Vagina (tissue), 2 donors: ENCODE measurements around the gene SVEP1. TPM values are rescaled to one million over a fixed set of nuclear protein-coding genes. Genes with fewer than 3 reads are reported as not detected.

Experiments used
- DNase-seq, 2 donors: peaks; one replicate each; pipeline ENCODE4 v3.0.0-alpha.2; 2017; ENCODE audit errors: extremely low spot score in 2 of 2
- H3K27ac ChIP-seq: fragments of 200-600 bp; sonication (generic); one replicate; pipeline ENCODE4 v1.5.1; 2019
- H3K27me3 ChIP-seq: fragments of 200-600 bp; sonication (generic); one replicate; pipeline ENCODE4 v1.5.1; 2019
- H3K36me3 ChIP-seq, 2 donors: fragments of 200-600 bp; sonication (generic); one replicate each; pipeline ENCODE4 v1.5.1; 2017 to 2019
- H3K4me1 ChIP-seq: fragments of 200-600 bp; sonication (generic); one replicate; pipeline ENCODE4 v1.5.1; 2019
- H3K4me3 ChIP-seq, 2 donors: fragments of 200-600 bp; sonication (generic); 1 replicate in 1 of 2; 2 replicates in 1 of 2; pipeline ENCODE4 v1.5.1; 2016 to 2019
- H3K9me3 ChIP-seq: fragments of 200-600 bp; sonication (generic); one replicate; pipeline ENCODE4 v1.5.1; 2019
- POLR2A ChIP-seq, 2 donors: fragments of 450-650 bp; IDR thresholded peaks; one replicate each; pipeline ENCODE4 v1.6.1; 2017; ENCODE audit warnings: antibody characterized with exemption in 2 of 2, mild to moderate bottlenecking in 2 of 2, moderate library complexity in 2 of 2
- POLR2AphosphoS5 ChIP-seq, 2 donors: sonication (generic); formaldehyde crosslinking; IDR thresholded peaks; one replicate each; pipeline ENCODE4 v1.9.0; 2017; ENCODE audit warnings: antibody characterized with exemption in 2 of 2, mild to moderate bottlenecking in 2 of 2, low read depth in 1 of 2; ENCODE audit not compliant: insufficient read depth in 1 of 2
- intact Hi-C: fragments of 100-400 bp; cut with DNase I; formaldehyde crosslinking; loops from one replicate; pipeline ENCODE4 v1.15.1; 2023
- total RNA-seq: library from RNA; depleted of rRNA; stranded (reverse); fragments of >200 nt; gene quantifications from one replicate; pipeline ENCODE4 v1.2.3, GENCODE V29; 2016
- TF ChIP-seq, protein P1 (sequence below), 3 experiments: fragments of 450-650 bp in 2 of 3; fragments of 200-600 bp in 1 of 3; sonication (generic) in 1 of 3; IDR thresholded peaks; one replicate each; pipeline ENCODE4 v1.5.1; 2017 to 2019; ENCODE audit warnings: antibody characterized with exemption in 3 of 3, mild to moderate bottlenecking in 2 of 3, moderate library complexity in 2 of 3

The SVEP1 gene
- total RNA-seq, 1 donor from 2014 or later, result 84.5 TPM

DNA sequence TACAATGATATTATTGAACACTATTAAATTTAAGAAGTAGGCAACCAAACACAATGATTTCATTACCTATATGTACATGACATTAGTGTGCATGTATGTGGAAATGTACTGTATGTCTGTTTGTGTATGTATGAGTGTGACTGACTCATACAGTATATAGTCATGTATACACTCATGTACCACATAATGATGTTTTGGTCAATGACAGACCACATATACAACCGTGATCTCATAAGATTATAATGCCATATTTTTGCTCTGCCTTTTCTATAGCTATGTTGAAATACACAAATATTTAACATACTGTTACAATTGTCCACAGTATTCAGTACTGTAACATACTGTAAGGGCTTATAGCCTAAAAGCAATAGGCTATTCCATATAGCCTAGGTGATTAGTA, 19.7 kb downstream of the SVEP1 start:
- Histone ChIP-seq H3K27ac (no peak overlapping the region), H3K4me3 (no peak overlapping the region), H3K27me3 (no peaks in the 10 kb centered on the region), H3K4me1 (peaks cover 5% of the 10 kb centered on the region), H3K36me3 (no peaks in the 10 kb centered on the region), H3K9me3 (no peaks in the 10 kb centered on the region)
- DNase-seq, result no peak
- intact Hi-C loops, result no loop called here
- no peak for TF ChIP-seq POLR2A (IDR thresholded peaks at IDR 0.05)
- no peak for TF ChIP-seq POLR2AphosphoS5 (IDR thresholded peaks at IDR 0.05; ENCODE audit: insufficient read depth in 1 of 2, low read depth in 1 of 2)
- TF ChIP-seq, protein P1, sequence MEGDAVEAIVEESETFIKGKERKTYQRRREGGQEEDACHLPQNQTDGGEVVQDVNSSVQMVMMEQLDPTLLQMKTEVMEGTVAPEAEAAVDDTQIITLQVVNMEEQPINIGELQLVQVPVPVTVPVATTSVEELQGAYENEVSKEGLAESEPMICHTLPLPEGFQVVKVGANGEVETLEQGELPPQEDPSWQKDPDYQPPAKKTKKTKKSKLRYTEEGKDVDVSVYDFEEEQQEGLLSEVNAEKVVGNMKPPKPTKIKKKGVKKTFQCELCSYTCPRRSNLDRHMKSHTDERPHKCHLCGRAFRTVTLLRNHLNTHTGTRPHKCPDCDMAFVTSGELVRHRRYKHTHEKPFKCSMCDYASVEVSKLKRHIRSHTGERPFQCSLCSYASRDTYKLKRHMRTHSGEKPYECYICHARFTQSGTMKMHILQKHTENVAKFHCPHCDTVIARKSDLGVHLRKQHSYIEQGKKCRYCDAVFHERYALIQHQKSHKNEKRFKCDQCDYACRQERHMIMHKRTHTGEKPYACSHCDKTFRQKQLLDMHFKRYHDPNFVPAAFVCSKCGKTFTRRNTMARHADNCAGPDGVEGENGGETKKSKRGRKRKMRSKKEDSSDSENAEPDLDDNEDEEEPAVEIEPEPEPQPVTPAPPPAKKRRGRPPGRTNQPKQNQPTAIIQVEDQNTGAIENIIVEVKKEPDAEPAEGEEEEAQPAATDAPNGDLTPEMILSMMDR (IDR thresholded peaks at IDR 0.05), result no peak

DNA sequence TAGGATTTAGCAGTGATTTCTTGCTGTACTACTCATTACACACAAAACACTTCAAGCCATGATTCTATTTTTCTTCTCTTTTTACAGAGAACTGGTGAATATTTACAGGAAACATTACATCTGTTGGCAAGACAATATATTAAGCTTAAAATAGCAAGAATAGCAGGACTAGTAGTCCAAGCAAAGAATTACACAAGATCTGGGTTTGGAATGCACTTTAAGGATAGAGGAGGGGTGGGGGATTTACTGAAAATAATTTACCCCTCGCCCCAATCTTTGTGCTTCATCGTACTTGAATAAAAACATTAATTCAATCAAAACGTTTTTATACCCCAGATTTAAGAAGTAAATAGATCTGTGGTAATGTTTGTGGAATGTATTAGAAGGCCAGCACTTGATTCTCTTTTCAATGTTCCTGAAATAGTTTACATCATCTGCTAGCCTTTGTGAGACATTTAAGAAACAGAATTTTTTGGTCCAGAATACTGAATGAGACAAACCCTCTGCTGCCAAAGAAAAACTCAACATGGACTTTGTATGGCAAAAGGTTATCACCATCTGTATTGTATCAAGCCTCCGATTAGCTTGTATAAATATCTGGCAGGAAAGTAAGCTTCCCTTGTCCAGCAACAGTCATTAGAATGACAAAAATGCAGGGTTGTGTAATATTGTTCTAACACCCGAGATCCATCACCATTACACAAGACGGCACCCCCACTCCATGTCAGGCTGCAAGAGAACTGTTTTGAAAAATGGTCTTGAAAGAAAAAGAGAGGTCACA, 23.8 kb downstream of the SVEP1 start:
- Histone ChIP-seq H3K4me1 (peaks cover 16% of the 10 kb centered on the region), H3K9me3 (no peaks in the 10 kb centered on the region), H3K4me3 (no peak overlapping the region), H3K36me3 (no peaks in the 10 kb centered on the region), H3K27me3 (no peaks in the 10 kb centered on the region), H3K27ac (peak overlapping the region; percentile 4)
- DNase-seq, result no peak
- intact Hi-C loops, result no loop called here
- TF ChIP-seq POLR2AphosphoS5 (IDR thresholded peaks at IDR 0.05; ENCODE audit: insufficient read depth in 1 of 2, low read depth in 1 of 2) (peak; percentile 6 to 18), POLR2A (IDR thresholded peaks at IDR 0.05) (no peak)
- TF ChIP-seq, protein P1 (IDR thresholded peaks at IDR 0.05), result no peak

DNA sequence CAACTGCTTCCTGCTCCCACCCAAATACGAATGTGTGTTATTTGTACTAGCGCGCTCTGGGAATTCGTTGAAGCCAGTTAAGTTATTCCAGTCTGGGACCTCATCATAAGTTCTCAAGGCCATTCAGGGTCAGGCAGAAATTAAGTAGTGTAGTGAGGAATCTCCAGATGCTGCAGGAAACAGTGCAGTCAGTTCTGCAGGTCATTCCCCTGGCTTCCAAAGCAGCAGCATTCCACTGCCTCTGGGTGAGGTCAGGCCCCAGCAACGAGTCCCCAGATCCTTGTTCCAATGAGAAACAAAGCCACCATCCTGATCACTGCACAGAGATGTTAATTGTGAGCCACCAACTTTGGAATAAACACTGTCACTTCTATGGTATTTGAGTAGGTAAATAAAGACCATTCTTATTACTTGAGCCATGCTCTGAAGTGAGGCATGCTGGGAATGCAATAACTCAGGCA, 33.1 kb downstream of the SVEP1 start:
- intact Hi-C loops, result no loop called here
- no peaks in the 10 kb centered on the region for H3K36me3 ChIP-seq
- H3K9me3 ChIP-seq, result no peaks in the 10 kb centered on the region
- no peaks in the 10 kb centered on the region for H3K27me3 ChIP-seq
- no peak for DNase-seq
- H3K4me1 ChIP-seq, result peaks cover 9% of the 10 kb centered on the region
- TF ChIP-seq, protein P1 (IDR thresholded peaks at IDR 0.05), result no peak
- no peak for TF ChIP-seq POLR2A (IDR thresholded peaks at IDR 0.05)
- no peak for TF ChIP-seq POLR2AphosphoS5 (IDR thresholded peaks at IDR 0.05; ENCODE audit: insufficient read depth in 1 of 2, low read depth in 1 of 2)
- no peak overlapping the region for H3K4me3 ChIP-seq
- H3K27ac ChIP-seq, result no peak overlapping the region

DNA sequence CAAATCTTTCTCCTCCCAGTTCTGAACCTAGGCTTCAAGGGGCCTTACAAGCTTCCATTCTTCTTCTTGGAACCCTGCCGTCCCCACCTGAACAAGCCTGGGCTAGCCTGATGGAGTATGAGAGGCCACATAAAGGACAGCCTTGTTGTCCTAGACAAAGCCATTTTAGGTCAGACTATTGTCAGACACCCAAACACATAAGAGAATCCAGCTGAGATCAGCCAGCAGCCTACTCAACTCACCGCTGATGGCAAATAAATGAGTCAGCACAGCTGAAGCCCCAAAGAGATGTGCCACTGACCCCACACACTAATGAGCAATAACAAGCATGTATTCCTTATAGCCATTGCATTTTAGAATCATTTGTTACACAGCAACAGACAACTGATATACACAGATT, 33.8 kb downstream of the SVEP1 start:
- TF ChIP-seq POLR2A (IDR thresholded peaks at IDR 0.05) (no peak), POLR2AphosphoS5 (IDR thresholded peaks at IDR 0.05; ENCODE audit: insufficient read depth in 1 of 2, low read depth in 1 of 2) (no peak)
- TF ChIP-seq, protein P1 (IDR thresholded peaks at IDR 0.05), result no peak
- no peak overlapping the region for H3K27ac ChIP-seq
- no peaks in the 10 kb centered on the region for H3K27me3 ChIP-seq
- intact Hi-C loops, result no loop called here
- no peak overlapping the region for H3K4me3 ChIP-seq
- no peaks in the 10 kb centered on the region for H3K9me3 ChIP-seq
- H3K36me3 ChIP-seq, result no peaks in the 10 kb centered on the region
- DNase-seq, result no peak
- H3K4me1 ChIP-seq, result peaks cover 9% of the 10 kb centered on the region

DNA sequence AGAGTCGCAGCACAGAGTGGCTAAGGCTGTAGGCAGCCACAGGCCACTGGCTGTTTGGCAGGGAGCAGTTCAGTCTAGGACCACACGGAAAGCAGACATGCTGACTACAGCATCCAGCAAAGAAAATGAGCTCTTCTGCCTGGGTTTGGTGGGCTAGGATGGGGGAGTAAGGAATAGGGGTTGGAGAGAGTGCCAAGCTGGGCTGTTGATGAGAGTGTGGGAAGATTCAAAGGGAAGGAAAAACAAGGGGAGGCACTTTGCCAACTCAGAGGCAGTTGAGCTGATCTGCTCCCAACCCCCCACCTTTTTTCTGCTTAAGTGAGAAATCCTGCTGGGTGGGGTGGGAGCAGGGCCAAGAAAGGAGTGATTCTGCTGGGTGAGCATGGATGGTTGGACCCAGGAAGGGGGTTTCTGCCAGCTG, 35.9 kb downstream of the SVEP1 start:
- no peak overlapping the region for H3K4me3 ChIP-seq
- no peak for TF ChIP-seq POLR2A (IDR thresholded peaks at IDR 0.05)
- no peak for TF ChIP-seq POLR2AphosphoS5 (IDR thresholded peaks at IDR 0.05; ENCODE audit: insufficient read depth in 1 of 2, low read depth in 1 of 2)
- TF ChIP-seq, protein P1 (IDR thresholded peaks at IDR 0.05), result no peak
- H3K36me3 ChIP-seq, result no peaks in the 10 kb centered on the region
- no peaks in the 10 kb centered on the region for H3K9me3 ChIP-seq
- no peaks in the 10 kb centered on the region for H3K27me3 ChIP-seq
- no peak overlapping the region for H3K27ac ChIP-seq
- H3K4me1 ChIP-seq, result peaks cover 13% of the 10 kb centered on the region
- intact Hi-C loops, result no loop called here
- DNase-seq, result no peak
